SK-N-SH (cell line): ENCODE measurements around the gene ALDH3A1. TPM values are rescaled to one million over a fixed set of nuclear protein-coding genes. Genes with fewer than 3 reads are reported as not detected.

ENCODE experiments used
- CTCF ChIA-PET: fragments of 300-600, 350-600 bp; formaldehyde crosslinking; extraction: SDS; loops from one replicate; lab custom pipeline; 2021; lab: Yijun Ruan, JAX
- POLR2A ChIA-PET: fragments of 350-600 bp; sonication (Branson Sonifier 250); formaldehyde crosslinking; extraction: SDS; loops from one replicate; lab custom pipeline; 2020; ENCODE audit warnings: antibody characterized with exemption, inconsistent platforms; lab: Yijun Ruan, JAX
- DNase-seq: peaks from one replicate; pipeline ENCODE4 v3.0.0; 2012
- H2AFZ ChIP-seq: fragments of 200-600 bp; sonication (generic); 2 replicates; pipeline ENCODE4 v1.8.1; 2016; ENCODE audit warnings: antibody characterized with exemption, mild to moderate bottlenecking, low read depth
- H3F3A ChIP-seq: fragments of 200-600 bp; sonication (generic); replicated peaks from 2 replicates; pipeline ENCODE3; 2016; ENCODE audit warnings: antibody characterized with exemption, mild to moderate bottlenecking; ENCODE audit not compliant: insufficient read depth
- H3K27ac ChIP-seq, 2 experiments: fragments of 200-500 bp in 1 of 2; fragments of 200-600 bp in 1 of 2; sonication (Bioruptor generic) in 1 of 2; sonication (generic), shearing (Covaris generic) in 1 of 2; 2 replicates each; pipeline versions ENCODE4 v1.5.1 to v1.6.1; 2014 to 2016; ENCODE audit warnings: low read depth in 2 of 2, inconsistent platforms in 1 of 2, low read length in 1 of 2, mild to moderate bottlenecking in 1 of 2, mixed read lengths in 1 of 2
- H3K27me3 ChIP-seq: fragments of 200-600 bp; sonication (generic), shearing (Covaris generic); 2 replicates; pipeline ENCODE4 v1.6.1; 2016; ENCODE audit warnings: mixed run types; ENCODE audit not compliant: insufficient read depth
- H3K36me3 ChIP-seq, 2 experiments: fragments of 200-500 bp in 1 of 2; fragments of 200-600 bp in 1 of 2; sonication (Bioruptor generic) in 1 of 2; sonication (generic) in 1 of 2; replicated peaks in 1 of 2; 2 replicates each; pipeline versions ENCODE3 to v1.5.1; 2014 to 2016; ENCODE audit warnings: low read length in 1 of 2, mild to moderate bottlenecking in 1 of 2; ENCODE audit not compliant: insufficient read depth in 2 of 2, control insufficient read depth in 1 of 2
- H3K4me1 ChIP-seq, 2 experiments: fragments of 200-500 bp in 1 of 2; fragments of 200-600 bp in 1 of 2; sonication (Bioruptor generic) in 1 of 2; sonication (generic), shearing (Covaris generic) in 1 of 2; 2 replicates each; pipeline versions ENCODE4 v1.5.1 to v1.6.1; 2014 to 2016; ENCODE audit warnings: low read depth in 1 of 2, low read length in 1 of 2, mixed run types in 1 of 2; ENCODE audit not compliant: insufficient read depth in 2 of 2, control insufficient read depth in 1 of 2
- H3K4me2 ChIP-seq: fragments of 200-600 bp; sonication (generic), shearing (Covaris generic); 2 replicates; pipeline ENCODE4 v1.6.1; 2017; ENCODE audit warnings: mixed run types
- H3K4me3 ChIP-seq, 2 experiments: fragments of 200-500 bp in 1 of 2; fragments of 200-600 bp in 1 of 2; sonication (Bioruptor generic) in 1 of 2; sonication (generic), shearing (Covaris generic) in 1 of 2; 2 replicates each; pipeline versions ENCODE4 v1.5.1 to v1.8.1; 2014 to 2016; ENCODE audit warnings: low read depth in 2 of 2, inconsistent platforms in 1 of 2, low read length in 1 of 2, mild to moderate bottlenecking in 1 of 2, mixed read lengths in 1 of 2, moderate library complexity in 1 of 2
- H3K79me2 ChIP-seq: fragments of 200-600 bp; sonication (generic); 2 replicates; pipeline ENCODE4 v1.8.1; 2017; ENCODE audit warnings: mild to moderate bottlenecking; ENCODE audit not compliant: insufficient read depth
- H3K9ac ChIP-seq: fragments of 200-600 bp; sonication (generic); 2 replicates; pipeline ENCODE4 v1.6.1; 2017; ENCODE audit warnings: mixed run types
- H3K9me2 ChIP-seq: fragments of 200-600 bp; sonication (generic); 2 replicates; pipeline ENCODE4 v1.6.1; 2017; ENCODE audit warnings: mixed run types
- H3K9me3 ChIP-seq: fragments of 200-600 bp; sonication (generic); 2 replicates; pipeline ENCODE4 v1.6.1; 2017; ENCODE audit warnings: mixed run types, mild to moderate bottlenecking, moderate library complexity
- H4K20me1 ChIP-seq: fragments of 200-600 bp; sonication (generic); 2 replicates; pipeline ENCODE4 v1.6.1; 2017; ENCODE audit warnings: mild to moderate bottlenecking, mixed run types; ENCODE audit not compliant: insufficient read depth
- EZH2phosphoT487 ChIP-seq: fragments of 200-600 bp; sonication (generic); IDR thresholded peaks from 2 replicates; pipeline ENCODE4 v1.6.1; 2017; ENCODE audit warnings: low read depth, mixed run types, mild to moderate bottlenecking, antibody characterized with exemption, moderate library complexity, borderline replicate concordance
- FOSL2 ChIP-seq: IDR thresholded peaks from 2 replicates; pipeline ENCODE4 v1.4.0; 2012; ENCODE audit warnings: low read depth, mild to moderate bottlenecking, moderate library complexity, borderline replicate concordance
- GATA2 ChIP-seq: sonication (generic); formaldehyde crosslinking; IDR thresholded peaks from 2 replicates; pipeline ENCODE4 v1.5.0; 2020; ENCODE audit warnings: mild to moderate bottlenecking, missing genetic modification reagents
- RCOR1 ChIP-seq: fragments of 150-350 bp; IDR thresholded peaks from 2 replicates; pipeline ENCODE4 v1.6.1; 2017; ENCODE audit warnings: antibody characterized with exemption, low read length
- RXRA ChIP-seq: IDR thresholded peaks from 2 replicates; pipeline ENCODE4 v1.4.0; 2012; ENCODE audit warnings: low read depth, mild to moderate bottlenecking, borderline replicate concordance
- TAF1 ChIP-seq: IDR thresholded peaks from 2 replicates; pipeline ENCODE4 v1.6.1; 2012; ENCODE audit warnings: low read depth, mild to moderate bottlenecking, low read length, moderate library complexity, borderline replicate concordance
- TCF12 ChIP-seq: IDR thresholded peaks from 2 replicates; pipeline ENCODE4 v1.4.0; 2012
- WGBS: methylation state at CpG from one replicate; pipeline ENCODE4 v1.1.6; 2017; ENCODE audit warnings: low lambda C conversion rate; 5-methylcytosine and 5-hydroxymethylcytosine counted together
- polyA plus RNA-seq, 3 experiments: library from polyadenylated mRNA; depleted of rRNA; stranded (reverse); fragments of >200 nt; gene quantifications; 2 replicates each; pipeline ENCODE4 v1.2.3, GENCODE V29; 2012
- TF ChIP-seq, protein P1 (sequence below): IDR thresholded peaks from 2 replicates; pipeline ENCODE4; 2012
- TF ChIP-seq, protein P2 (sequence below): IDR thresholded peaks from 2 replicates; pipeline ENCODE4 v1.4.0; 2012; ENCODE audit warnings: low read depth, borderline replicate concordance

ALDH3A1 gene
- polyA plus RNA-seq, 1 of the 3 experiments (the other 2 are of a cell fraction): 0.79 TPM

DNA sequence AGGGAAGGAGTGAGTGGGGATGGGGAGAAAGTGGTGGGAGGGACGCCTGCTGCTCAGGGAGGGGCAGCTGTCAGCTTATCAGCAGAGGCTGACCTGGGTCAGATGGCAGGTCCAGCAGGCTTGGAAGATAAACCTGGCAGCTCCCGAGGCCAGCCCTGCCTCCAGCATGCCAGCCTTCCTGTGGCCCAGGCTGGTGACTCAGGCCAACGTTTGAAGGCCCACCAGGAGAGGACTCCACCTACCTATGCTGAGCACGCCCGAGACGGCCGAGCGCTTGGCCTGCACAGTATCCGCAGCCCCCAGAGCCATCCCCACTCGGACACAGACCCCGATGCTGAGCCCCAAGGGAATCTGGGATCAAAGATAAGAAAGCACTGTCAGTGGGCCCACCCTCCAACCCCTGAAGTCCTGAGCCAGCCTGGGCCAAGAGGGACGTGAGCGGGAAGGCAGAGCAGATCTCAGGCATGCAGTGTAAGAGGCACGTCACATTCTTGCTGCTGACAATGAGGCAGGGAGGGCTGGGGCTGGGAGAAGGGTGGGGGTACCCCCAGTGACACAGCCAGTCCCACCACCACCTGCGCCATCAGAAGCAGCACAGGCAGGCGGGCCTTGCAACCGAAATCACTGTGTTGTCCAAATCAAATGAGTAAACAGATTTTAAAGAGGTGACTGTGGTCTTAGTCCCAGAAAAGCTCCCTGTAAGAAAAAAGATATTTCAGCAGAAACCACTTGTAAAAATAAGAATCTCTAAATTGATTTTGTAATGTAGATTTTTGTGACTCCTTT lies 44.1 kb downstream of the ALDH3A1 start:
- Histone ChIP-seq H3K4me3 (no peak overlapping the region), H2AFZ (no peak overlapping the region), H3K79me2 (no peaks in the 10 kb centered on the region), H3K4me2 (no peak overlapping the region), H4K20me1 (no peaks in the 10 kb centered on the region), H3K27ac (no peak overlapping the region; a peak in 1 of 4 replicates), H3K4me1 (peaks cover 8 to 16% of the 10 kb centered on the region in 2 experiments; a peak in 1 of 4 replicates), H3F3A (no peaks in the 10 kb centered on the region), H3K9me3 (no peaks in the 10 kb centered on the region), H3K27me3 (no peaks in the 10 kb centered on the region), H3K9me2 (no peaks in the 10 kb centered on the region), H3K9ac (no peak overlapping the region), H3K36me3 (no peaks in the 10 kb centered on the region)
- ChIA-PET POLR2A (interaction anchor here (1.5 kb wide), 1 partner anchor 23 kb away, joined by 3 read pairs; no protein-coding TSS in a partner anchor), CTCF (interaction anchor here (0.8 to 2.1 kb wide), 2 partner anchors 55 to 58 kb away, joined by 3 to 10 read pairs; partner anchors contain the start of gene ALDH3A2)
- WGBS: 74% methylated on average over 11 of the region's 17 CpGs
- TF ChIP-seq TCF12 (no peak), GATA2 (CRISPR knock-in tag) (peak; percentile 50)
- peak; percentile 72 for DNase-seq

DNA sequence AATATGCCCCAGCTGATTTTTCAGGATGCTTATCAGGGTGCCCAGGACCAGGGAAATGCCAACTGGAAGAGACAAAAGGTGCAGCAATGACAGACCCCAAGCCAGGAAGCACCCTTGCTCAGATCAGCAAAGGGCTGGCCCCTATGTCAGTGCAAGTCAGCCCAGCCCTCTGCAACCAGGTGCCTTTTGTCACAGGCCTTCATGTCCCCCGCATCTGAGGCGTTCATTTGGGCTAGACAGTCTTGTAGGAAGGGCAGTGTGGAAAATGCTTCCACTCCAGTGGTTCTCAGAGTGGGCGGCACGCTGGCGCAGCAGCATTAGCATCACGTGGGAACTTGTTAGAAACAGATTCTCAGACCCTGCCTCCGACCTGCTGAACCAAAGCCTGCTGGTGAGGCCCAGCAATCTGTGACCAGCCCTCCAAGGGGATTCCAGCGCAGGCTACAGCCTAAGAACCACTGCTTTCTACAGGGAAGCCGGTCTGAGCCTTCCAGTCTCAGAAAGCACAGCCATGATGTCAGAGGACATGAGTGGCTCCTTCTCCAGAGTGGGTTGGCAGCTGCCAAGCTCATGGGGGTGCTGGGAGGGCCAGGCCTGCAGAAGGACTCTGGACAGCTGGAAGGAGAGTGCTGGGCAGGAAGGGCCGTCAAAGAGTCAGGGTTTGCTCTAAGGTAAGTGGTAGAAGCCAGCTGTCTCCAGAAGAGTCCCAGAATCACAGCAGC lies 44.8 kb downstream of the ALDH3A1 start:
- Histone ChIP-seq H3K4me3 (no peak overlapping the region), H3K4me1 (peaks cover 8 to 16% of the 10 kb centered on the region in 2 experiments; a peak in 1 of 4 replicates), H3K9me3 (no peaks in the 10 kb centered on the region), H4K20me1 (no peaks in the 10 kb centered on the region), H3K9me2 (no peaks in the 10 kb centered on the region), H2AFZ (no peak overlapping the region), H3K27me3 (no peaks in the 10 kb centered on the region), H3K36me3 (no peaks in the 10 kb centered on the region), H3K9ac (no peak overlapping the region), H3F3A (no peaks in the 10 kb centered on the region), H3K4me2 (no peak overlapping the region), H3K27ac (peak overlapping the region in 1 of 2 experiments; percentile 12; a peak in 1 of 4 replicates), H3K79me2 (no peaks in the 10 kb centered on the region)
- WGBS: 83% methylated on average over 10 of the region's 10 CpGs
- CTCF ChIA-PET: interaction anchor here (2.1 kb wide), 1 partner anchor 59 kb away, joined by 10 read pairs; no protein-coding TSS in a partner anchor
- DNase-seq: no peak
- POLR2A ChIA-PET: interaction anchor here (1.5 kb wide), 1 partner anchor 24 kb away, joined by 3 read pairs; no protein-coding TSS in a partner anchor
- TF ChIP-seq FOSL2: no peak
- no peak for TF ChIP-seq EZH2phosphoT487
- TF ChIP-seq, protein P1, sequence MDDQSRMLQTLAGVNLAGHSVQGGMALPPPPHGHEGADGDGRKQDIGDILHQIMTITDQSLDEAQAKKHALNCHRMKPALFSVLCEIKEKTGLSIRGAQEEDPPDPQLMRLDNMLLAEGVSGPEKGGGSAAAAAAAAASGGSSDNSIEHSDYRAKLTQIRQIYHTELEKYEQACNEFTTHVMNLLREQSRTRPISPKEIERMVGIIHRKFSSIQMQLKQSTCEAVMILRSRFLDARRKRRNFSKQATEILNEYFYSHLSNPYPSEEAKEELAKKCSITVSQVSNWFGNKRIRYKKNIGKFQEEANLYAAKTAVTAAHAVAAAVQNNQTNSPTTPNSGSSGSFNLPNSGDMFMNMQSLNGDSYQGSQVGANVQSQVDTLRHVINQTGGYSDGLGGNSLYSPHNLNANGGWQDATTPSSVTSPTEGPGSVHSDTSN: no peak
- no peak for TF ChIP-seq GATA2 (CRISPR knock-in tag)
- TF ChIP-seq RCOR1: no peak
- TF ChIP-seq TAF1: no peak
- TF ChIP-seq, protein P2, sequence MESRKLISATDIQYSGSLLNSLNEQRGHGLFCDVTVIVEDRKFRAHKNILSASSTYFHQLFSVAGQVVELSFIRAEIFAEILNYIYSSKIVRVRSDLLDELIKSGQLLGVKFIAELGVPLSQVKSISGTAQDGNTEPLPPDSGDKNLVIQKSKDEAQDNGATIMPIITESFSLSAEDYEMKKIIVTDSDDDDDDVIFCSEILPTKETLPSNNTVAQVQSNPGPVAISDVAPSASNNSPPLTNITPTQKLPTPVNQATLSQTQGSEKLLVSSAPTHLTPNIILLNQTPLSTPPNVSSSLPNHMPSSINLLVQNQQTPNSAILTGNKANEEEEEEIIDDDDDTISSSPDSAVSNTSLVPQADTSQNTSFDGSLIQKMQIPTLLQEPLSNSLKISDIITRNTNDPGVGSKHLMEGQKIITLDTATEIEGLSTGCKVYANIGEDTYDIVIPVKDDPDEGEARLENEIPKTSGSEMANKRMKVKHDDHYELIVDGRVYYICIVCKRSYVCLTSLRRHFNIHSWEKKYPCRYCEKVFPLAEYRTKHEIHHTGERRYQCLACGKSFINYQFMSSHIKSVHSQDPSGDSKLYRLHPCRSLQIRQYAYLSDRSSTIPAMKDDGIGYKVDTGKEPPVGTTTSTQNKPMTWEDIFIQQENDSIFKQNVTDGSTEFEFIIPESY: no peak
- no peak for TF ChIP-seq RXRA
